NAMALWA (cell line): Measurements from ENCODE around the gene AHRR.

Experiments
- DNase-seq: peaks from one replicate; pipeline ENCODE4 v3.0.0-alpha.2; 2015; ENCODE audit warnings: low spot score

AHRR gene

DNA sequence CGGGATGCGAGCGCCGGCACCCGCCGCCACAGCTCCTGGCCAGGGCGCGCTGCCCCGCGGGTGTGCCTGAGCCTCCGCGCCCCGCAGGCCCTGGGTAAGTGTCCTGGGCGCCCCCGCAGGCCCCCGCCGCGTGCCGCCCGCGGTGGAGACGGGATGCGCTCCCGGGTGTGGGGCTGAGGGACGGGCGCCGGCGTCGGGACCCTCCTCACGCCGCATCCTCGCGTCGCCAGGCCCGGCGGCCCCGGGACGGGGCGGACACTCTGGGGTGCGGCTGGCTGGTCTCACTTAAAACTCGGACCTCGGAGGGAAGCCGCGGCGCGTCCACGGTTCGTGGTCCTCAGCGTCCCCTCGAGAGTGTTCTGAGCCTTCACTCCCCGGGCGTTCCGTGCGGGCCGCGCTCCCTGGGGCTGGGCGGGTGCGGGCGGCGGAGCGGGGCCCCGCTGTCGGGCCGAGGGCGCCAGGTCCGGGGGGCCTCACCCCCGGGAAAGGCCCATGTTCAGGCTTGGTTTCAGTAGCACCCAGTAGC, 275 bp downstream of the AHRR start:
- DNase-seq, result no peak

DNA sequence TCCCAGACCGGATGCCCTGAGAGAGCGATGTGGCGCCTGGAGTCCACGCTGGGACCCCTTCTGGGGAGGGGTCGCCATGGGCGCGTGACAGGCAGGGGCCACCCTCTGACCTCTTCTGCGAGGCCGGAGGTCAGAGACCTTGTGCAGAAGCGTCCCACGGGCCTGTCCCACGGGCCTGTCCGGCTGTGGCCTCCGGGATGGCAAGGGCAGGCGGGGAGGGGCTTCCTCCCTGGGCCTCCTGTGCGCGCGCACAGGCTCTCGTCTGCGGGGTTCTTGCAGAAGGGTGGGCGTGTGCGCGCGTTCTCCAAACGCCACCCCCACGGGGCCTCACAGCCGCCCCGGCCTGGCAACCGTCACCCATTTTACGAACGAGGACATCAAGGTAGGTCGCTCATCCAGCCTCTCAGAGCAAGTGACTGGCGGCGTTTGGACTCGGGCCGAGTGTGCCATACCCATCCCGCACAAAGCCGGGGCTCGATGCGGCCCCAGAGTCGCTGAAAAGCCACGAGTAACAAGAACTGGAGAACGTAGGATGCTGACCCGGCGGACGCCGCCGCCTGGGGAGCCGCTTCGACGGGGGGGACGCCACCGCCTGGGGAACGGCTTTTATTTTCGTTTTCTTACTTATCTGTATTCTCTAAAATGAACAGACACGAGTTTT, 897 bp downstream of the AHRR start:
- DNase-seq, result no peak

DNA sequence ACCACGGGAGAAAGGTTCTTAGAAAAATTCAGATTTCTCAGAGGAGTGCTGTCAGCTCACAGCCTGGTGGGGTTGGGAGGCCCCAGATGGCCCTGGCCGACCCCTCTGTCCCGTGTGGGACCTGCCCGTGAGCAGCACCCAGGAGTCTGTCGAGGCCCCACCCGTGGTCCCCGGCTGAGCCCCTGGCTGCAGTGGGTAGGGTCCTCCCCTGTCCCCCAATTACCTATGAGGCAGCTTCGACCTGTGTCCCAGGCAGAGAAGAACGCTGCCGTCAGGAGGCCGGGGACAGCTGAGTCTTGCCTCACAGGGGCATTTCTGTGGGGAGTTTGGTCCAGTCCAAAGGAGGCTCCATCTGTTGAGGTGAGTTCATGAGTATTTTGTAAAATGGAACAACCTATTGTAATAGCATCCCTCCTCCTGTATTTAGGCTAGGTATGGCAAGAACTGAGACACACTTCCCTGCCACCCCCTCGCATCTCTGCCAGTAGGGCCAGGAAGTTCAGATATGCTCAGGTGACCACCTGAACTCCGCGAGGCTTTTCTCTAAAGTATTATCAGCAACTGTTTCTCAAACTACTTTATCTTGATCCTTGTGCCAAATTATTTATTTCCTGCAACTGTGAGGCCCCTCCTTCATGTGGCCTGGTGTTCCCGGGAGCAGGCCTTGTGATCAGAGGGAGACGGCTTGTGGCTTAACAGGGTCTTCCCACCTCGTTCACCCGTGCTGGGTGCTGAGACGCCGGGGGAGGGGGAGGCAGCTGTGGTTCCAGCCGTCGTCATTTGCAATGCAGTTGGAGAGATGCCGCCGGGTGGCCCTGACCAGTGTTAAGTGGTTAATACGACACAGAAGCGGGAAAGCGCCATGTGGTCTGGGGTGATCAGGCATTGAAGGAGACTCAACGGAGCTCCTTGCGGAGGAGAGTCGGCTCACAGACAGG, 1.7 kb downstream of the AHRR start:
- no peak for DNase-seq

DNA sequence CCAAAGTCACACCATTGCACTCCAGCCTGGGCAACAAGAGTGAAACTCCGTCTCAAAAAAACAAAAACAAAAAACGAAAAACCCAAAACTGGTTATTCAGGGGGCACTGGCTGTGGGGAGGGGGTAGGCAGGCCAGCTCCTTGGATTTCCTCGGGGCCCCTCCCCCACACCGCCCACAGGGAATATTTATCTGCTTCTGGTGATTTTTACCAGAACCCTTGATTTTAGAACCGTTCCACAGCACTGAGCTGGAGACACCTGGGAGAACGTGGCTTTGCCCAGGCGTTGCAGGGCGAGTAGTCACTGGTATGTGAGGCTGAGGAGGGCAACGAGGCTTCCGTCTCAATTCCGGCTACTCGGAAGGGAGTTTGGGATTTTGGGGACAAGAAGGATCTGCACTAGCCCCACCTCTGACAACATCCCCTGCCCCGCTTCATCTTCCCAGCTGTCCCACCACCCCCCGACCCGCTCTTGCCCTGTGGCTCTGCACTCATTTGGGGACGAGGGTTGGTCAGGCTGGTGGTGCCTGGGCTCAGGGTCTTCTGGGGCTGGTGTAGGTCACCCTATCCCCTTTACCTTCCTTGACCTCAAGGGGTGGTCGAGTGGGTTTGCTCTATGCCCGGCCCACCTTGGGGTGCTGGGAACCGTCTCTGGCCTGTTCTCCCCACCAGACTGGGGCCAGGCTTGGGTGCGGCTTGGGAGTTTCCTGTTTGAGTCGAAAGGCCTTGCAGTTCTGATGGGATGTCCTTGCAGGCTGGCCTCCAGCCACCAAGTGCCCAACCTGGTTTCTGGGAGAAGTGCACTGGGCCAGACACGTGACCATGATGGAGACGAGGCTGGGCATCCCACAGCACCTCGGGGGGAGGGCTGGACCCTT, 3.5 kb downstream of the AHRR start:
- DNase-seq, result no peak

DNA sequence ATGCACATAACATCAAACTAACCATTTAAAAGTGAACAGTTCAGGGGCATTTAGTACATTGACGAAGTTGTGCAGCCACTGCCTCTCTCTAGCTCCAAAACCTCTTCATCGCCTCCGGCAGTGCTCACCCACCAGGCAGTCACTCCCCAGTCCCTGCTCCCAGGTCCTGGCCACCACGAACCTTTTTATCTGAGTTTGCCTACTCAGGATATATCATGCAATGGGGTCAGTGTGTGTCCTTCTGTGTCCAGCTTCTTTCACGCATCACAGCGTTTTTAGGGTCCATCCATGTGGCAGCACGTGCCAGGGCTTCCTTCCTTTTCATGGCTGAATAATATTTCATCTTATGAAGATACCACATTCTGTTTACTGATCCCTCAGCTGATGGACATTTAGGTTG, 4.6 kb downstream of the AHRR start:
- DNase-seq, result no peak

DNA sequence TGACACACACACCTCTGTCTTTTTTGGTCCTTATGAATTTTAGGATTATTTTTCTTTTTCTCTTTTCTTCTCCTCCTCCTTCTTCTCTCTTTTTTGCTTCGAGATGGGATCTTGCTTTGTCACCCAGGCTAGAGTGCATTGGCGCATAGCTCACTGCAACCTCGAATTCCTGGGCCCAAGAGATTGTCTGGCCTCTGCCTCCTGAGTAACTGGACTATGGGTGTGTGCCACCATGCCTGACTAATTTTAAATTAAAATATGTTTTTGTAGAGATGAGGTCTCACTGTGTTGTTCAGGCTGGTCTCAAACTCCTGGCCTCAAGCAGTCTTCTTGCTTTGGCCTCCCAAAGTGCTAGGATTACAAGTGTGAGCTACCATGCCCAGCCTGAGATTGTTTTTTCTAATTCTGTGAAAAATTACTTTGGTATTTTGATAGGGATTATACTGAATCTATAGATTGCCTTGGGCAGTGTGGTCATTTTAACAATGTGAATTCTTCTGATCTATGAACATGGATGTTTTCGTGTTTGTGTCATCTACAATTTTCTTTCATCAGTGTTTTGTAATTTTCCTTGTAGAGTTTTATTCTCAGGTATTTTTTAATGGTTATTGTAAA, 7.7 kb downstream of the AHRR start:
- no peak for DNase-seq

DNA sequence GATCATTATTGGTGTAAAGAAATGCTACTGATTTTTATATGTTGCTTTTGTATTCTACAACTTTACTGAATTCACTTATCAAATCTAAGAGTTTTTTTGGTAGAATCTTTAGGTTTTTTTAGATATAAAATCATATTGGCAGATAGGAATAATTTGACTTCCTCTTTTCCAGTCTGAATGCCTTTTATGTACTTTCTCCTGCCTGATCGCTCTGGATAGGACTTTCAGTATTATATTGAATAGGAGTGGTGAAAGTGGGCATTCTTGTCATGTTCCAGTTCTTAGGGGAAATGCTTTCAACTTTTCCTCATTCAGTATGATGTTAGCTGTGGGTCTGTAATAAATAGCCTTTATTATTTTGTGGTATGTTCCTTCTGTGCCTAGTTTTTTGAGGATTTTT, 8.3 kb downstream of the AHRR start:
- DNase-seq, result no peak

DNA sequence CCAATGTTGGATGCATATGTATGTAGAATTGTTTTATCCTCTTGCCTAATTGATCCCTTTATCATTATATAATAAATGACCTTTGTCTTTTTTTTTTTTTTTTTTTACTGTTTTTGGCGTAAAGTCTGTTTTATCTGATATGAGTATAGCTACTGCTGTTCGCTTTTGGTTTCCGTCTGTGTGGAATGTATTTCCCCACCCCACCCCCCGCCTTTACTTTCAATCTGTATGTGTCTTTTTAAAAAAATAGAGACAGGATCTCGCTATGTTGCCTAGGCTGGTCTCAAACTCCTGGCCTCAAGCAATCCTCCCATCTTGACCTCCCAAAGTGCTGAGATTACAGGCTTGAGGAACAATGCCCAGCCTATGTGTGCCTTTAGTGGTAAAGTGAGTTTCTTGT, 11.3 kb downstream of the AHRR start:
- DNase-seq, result no peak

DNA sequence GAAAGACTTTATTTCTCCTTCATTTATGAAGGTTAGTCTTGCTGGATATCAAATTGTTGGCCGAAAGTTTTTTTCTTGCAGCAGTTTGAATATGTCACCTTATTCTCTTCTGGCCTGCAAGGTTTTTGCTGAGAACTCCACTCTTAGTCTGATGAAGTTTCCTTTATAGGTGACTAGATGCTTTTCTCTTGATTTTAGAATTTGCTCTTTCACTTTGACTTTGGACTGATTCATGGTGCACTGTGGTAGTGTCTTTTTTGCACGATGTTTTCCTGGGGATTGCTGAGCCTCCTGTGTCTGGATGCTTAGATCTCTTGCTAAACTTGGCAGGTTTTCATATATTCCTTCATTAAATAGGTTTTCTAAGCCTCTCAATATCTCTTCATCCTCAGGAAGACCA, 12.4 kb downstream of the AHRR start:
- DNase-seq, result no peak

DNA sequence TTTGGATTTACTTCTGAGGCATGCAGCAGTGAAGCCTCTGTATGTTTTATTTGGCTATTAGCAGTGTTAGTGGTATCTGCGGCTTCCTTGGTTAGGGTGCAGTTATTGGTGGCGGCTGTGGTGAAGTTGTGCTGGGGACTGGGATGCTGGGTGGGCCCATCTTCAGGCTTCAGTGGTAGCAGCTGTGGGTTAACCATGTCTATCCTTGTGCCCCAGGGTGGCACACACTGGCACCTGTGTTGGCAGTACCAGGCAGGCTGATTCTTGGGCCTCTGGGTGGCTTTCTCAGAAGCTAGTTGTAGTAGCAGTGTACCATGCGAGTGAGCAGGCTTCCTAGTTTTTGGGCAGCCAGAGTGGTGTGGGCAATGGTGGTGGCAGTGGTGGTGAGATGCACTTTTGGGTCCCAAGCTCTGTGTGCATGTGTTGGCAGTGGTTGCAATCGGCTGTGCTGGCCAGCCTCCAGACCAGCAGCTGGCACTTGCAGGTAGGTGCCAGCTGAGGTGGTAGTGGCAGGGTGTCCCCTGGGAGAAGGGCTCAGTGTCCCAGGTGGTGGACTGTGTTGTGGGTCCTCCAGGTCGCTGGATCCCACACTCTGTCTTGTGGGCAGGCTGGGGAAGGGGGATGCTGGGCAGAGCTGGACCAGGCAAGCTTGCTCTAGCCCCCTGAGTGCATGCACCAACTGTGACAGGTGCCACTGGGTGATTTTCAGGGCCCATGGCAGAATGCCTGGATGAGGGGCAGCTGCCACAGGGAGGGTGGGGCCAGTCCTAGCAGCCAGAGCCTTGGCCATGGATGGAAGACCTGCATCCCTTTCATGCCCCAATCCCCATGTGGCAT, 13.6 kb downstream of the AHRR start:
- DNase-seq, result no peak

DNA sequence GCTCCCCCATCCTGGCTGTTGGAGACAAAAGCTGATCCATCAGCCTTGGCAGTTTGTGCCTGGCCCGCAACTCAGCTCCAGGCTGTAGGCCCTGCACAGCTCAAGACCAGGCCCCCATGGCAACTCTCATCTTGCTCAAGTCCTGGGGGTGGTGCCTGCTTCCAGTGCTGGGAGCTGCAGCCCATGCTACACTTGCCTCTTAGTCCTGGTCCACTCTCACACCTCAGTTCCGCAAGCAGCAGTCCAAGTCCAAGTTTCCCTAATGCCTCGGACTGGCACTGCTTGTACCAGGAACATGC, 14.2 kb downstream of the AHRR start:
- no peak for DNase-seq

DNA sequence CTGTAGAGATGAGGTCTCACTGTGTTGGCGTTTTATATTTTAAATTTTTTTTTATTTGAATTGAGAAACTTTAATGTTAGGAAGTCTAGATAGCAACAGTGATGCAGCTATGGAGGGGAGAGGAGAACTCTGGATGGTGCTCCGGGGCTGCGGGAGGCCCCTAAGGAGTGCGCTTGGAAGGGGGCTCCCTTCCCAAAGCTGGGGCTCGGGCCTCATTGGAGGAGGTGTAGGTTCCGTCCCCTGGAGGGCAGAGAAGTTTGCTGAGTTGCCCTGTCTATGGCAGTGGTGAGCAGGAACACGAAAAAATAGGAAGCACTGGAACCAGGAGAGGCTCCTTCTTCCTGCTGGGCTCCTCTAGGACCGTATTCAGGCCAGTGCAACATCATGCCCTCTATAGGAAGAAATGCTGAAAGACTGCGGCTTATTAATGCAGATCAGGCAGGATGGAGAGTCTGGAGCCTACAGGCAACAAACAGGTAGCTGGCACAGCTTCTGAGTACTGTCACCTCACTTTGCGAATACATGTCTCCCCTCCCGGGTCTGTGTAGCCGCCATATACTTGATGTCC, 16.1 kb downstream of the AHRR start:
- no peak for DNase-seq

DNA sequence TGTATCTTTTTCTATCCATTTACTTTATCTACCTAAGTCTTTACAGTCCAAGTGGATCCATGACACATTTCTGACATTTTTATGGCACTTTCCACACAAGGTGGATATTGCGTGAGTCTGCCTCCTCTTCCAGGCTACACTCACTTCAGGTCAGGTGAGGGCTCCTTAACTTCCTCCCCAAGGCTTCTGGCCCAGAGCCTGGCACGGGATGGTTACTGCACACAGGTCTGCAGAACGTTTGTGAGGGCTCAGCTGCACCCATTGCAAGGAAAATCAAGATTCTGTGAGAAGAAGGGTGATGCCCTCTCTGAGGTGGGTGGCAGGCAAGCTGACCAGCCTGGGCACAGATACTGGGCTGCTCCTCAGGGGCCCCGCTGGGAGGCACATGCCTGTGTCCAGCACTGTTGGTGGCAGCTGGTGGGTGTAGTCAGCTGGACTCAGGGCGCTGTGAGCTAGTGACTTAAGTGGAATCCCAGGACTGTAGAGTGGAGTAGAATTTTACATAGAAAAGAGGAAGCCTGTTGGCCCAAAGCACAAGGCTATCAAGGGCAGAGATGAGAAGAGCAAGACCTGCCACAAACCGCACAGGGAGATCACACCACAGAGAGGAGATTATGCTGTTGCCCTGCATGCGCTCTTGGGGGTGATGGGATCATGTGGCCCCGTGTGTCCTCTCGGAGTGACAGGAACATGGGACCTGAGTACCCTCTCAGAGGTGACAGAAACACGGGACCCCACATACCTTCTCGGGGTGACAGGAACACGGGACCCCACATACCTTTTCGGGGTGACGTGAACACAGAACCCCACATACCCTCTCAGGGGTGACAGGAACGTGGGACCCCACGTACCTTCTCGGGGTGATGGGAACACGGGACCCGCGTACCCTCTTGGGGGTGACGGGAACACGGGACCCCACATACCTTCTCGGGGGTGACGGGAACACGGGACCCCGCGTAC, 21.3 kb downstream of the AHRR start:
- no peak for DNase-seq

DNA sequence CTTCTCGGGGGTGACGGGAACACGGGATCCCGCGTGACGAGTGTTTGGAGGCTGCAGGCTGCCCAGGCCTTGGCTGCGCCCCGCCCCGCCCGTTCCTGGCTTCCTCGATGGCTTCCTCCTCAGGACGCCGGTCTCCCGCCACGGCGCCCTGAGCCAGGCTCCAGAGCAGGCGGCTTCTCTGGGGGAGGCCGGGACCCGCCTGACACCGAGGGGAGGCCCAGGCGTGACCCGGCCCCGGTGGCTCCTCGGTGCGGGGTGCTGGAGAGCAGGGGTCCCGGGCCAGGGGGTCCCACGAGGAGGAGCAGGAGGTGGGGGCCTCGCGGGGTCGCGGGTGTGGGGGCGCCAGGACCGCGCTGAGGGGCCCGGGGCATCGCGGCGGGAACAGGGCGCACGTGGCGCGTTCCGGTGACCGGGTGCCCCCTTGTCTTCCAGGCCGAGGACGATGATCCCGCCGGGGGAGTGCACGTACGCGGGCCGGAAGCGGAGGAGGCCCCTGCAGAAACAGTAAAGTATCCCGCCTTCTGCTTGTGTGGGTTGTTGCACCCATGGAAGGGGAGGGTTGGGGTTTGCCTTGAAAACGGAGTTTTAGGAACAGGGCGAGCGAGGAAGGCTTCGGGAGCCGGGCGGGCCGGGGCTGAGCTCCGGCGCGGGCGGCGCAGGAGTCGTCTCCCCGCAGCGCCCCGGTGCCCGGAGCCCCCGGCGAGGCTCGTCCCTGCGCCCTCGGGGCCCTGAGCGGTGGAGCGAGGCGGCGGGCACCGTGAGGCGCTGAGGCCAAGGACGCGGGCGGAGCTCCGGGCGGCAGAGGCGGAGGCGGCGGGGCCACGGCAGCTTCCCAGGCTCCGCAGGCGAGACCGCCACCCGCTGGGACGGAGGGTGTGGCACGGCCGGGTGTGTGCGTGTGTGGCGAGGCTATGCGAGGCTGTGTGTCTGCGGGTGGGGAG, 22.2 kb downstream of the AHRR start:
- no peak for DNase-seq

DNA sequence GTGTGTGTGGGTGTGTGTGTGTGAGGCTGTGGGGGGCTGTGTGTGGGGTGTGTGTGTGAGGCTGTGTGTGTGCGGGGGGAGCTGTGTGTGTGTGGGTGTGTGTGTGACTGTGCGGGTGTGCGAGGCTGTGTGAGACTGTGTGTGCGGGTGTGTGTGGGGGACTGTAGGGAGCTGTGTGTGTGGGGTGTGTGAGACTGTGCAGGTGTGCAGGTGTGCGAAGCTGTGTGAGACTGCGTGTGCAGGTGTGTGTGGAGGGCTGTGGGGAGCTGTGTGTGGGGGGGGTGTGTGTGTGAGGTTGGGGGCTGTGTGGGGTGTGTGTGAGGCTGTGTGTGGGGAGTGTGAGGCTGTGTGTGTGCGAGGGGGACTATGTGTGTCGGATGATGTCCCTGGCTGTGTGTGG, 23.2 kb downstream of the AHRR start:
- DNase-seq, result no peak

DNA sequence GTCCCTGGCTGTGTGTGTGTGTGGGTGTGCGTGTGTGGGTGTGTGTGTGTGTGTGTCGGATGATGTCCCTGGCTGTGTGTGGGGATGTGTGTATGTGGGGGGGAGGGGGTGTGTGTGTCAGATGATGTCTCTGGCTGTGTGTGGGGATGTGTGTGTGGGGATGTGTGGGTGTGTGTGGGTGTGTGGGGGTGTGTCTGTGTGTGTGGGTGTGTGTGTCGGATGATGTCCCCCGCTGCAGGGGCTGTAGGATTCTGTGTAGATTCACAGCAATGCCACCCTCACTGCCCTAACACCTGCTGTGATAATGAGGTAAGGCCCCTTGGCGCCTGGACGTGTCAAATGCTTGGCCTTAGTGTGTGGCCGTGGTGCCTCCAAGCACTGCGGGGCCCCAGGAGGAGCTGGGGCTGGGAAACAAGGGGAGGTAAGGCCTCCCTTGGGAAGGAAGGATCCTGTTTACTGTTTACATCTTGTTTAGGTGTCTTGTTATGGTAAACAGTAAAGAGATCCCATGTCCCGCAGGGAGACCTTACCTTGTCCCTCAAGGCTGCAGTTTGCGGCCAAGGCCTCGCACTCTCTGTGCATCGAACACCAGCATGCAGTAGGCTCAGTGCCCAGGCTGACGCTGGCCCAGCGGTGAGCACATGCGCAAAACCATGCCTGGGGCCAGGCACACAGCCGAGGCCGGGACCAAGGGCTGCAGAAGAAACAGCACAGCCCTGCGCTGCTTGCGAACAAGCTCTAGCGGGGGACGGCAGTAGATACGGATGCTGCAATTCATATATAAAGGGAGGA, 24.1 kb downstream of the AHRR start:
- DNase-seq, result no peak

DNA sequence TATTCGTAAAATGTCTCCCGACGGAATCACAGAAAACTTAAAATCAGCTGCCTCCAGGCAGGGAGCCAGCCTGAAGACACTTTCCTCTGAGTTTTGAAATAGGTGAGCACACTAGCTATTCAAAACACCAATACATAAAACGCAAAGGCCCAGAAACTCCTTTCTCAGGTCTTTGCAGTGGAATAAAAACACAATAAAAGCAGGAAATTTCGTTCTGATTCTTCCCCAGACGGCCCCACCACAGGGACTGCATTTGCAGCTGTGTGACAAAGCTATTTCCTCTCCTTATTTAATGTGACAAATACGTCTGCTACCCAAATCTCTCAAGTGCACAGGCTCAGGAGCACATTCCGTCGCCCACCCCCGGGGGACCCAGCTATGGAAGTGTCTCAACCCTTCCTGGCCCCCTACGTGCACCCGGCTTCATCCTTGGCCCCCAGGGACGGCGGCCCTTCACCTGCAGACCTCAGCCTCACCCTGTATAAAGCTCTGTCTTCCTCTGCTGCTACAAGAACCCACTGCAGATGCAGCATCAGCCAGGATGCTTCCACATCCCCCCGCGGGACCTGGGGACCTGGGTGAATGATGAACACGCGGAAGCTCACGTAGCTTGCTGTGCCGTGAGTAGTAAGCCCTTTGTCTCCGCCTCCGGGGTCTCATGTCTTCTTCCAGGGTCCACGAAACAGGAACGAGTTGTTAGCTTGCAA, 24.9 kb downstream of the AHRR start:
- no peak for DNase-seq
